ENCODE measurements around the gene CD79A.
A peak's percentile ranks its signal among the peaks of the same experiment; 100 is the strongest.

DNA sequence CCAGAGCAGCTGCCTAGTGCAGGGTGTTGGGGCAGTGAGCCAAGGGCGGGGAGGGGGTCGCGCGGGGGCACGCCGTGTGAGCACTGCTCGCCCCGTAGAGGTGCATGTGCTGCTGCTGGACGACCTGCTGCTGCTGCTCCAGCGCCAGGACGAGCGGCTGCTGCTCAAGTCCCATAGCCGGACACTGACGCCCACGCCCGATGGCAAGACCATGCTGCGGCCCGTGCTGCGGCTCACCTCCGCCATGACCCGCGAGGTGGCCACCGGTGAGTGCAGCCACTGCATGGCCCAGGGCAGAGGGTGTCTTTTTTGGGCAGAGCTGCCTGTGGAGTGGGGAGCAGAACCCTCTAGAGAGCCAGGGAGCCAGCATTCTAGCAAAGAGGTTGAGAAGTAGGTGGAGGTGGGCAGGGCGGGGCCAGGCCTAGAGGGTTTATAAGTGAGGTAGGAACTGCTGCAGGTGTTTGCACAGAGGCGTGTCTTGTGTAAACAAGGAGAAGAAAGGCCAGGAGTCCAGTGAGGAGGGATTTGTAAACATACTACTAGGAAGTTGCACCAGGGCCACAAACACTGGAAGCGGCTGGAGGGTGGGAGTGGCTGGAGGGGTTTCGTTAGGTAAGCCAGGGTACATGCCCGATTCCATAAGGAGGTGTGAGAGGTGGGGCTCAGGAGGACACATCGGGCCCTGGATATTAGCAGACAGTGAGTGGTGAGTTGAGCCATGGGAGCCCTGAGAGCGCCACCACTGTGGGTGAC, 27.2 kb downstream of the CD79A start:
- TF ChIP-seq, protein P1, sequence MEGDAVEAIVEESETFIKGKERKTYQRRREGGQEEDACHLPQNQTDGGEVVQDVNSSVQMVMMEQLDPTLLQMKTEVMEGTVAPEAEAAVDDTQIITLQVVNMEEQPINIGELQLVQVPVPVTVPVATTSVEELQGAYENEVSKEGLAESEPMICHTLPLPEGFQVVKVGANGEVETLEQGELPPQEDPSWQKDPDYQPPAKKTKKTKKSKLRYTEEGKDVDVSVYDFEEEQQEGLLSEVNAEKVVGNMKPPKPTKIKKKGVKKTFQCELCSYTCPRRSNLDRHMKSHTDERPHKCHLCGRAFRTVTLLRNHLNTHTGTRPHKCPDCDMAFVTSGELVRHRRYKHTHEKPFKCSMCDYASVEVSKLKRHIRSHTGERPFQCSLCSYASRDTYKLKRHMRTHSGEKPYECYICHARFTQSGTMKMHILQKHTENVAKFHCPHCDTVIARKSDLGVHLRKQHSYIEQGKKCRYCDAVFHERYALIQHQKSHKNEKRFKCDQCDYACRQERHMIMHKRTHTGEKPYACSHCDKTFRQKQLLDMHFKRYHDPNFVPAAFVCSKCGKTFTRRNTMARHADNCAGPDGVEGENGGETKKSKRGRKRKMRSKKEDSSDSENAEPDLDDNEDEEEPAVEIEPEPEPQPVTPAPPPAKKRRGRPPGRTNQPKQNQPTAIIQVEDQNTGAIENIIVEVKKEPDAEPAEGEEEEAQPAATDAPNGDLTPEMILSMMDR (IDR thresholded peaks at IDR 0.05): no peak
- peak in 2 of 3 donors; percentile 68 to 69 for TF ChIP-seq POLR2AphosphoS5 (IDR thresholded peaks at IDR 0.05)
